Esophagus muscularis mucosa (tissue), 4 donors: ENCODE measurements around the gene AFF1. TPM values are rescaled to one million over a fixed set of nuclear protein-coding genes. Genes with fewer than 3 reads are reported as not detected.

Source experiments
- DNase-seq: peaks from one replicate; pipeline ENCODE4 v3.0.0-alpha.2; 2017; ENCODE audit errors: extremely low spot score
- H3K27ac ChIP-seq, 4 donors: fragments of 200-600 bp; sonication (generic); replicated peaks in 1 of 4; 1 replicate in 3 of 4; 2 replicates in 1 of 4; pipeline ENCODE4 v1.5.1; 2016 to 2019; ENCODE audit warnings: mild to moderate bottlenecking in 1 of 4
- H3K27me3 ChIP-seq, 4 donors: fragments of 200-600 bp; sonication (generic); one replicate each; pipeline versions ENCODE4 v1.5.1 to v1.6.0; 2016 to 2019
- H3K36me3 ChIP-seq, 4 donors: fragments of 200-600 bp; sonication (generic); one replicate each; pipeline ENCODE4 v1.5.1; 2016 to 2019
- H3K4me1 ChIP-seq, 4 donors: fragments of 200-600 bp; sonication (generic); one replicate each; pipeline ENCODE4 v1.5.1; 2016 to 2019
- H3K4me3 ChIP-seq, 4 donors: fragments of 200-600 bp; sonication (generic); 1 replicate in 2 of 4; 2 replicates in 2 of 4; pipeline ENCODE4 v1.5.1; 2016 to 2019; ENCODE audit warnings: mild to moderate bottlenecking in 4 of 4, moderate library complexity in 1 of 4
- H3K9me3 ChIP-seq, 4 donors: fragments of 200-600 bp; sonication (generic); 1 replicate in 3 of 4; 2 replicates in 1 of 4; pipeline ENCODE4 v1.5.1; 2016 to 2019
- EP300 ChIP-seq: sonication (generic); formaldehyde crosslinking; IDR thresholded peaks from one replicate; pipeline ENCODE4 v1.6.1; 2017; ENCODE audit warnings: antibody characterized with exemption
- POLR2A ChIP-seq: fragments of 450-650 bp; IDR thresholded peaks from one replicate; pipeline ENCODE4 v1.6.1; 2017; ENCODE audit warnings: antibody characterized with exemption, moderate library complexity, mild to moderate bottlenecking, low read depth
- POLR2AphosphoS5 ChIP-seq, 2 donors: sonication (generic); formaldehyde crosslinking; IDR thresholded peaks; one replicate each; pipeline ENCODE4 v1.6.1; 2017; ENCODE audit warnings: antibody characterized with exemption in 2 of 2
- WGBS: methylation state at CpG from one replicate; pipeline ENCODE4 v1.1.5; 2018; 5-methylcytosine and 5-hydroxymethylcytosine counted together
- intact Hi-C: fragments of 100-400 bp; cut with DNase I; formaldehyde crosslinking; loops from one replicate; pipeline ENCODE4 v1.15.1; 2023
- total RNA-seq, 4 donors: library from RNA; depleted of rRNA; stranded (reverse); fragments of >200 nt; gene quantifications; one replicate each; pipeline versions ENCODE4 v1.1.0 to v1.2.1, GENCODE V29; 2016
- TF ChIP-seq, protein P1 (sequence below), 3 experiments: fragments of 200-600 bp in 2 of 3; fragments of 450-650 bp in 1 of 3; sonication (generic) in 2 of 3; IDR thresholded peaks; one replicate each; pipeline ENCODE4 v1.5.1; 2017 to 2019; ENCODE audit warnings: antibody characterized with exemption in 3 of 3, mild to moderate bottlenecking in 2 of 3, moderate library complexity in 1 of 3

AFF1 gene
- total RNA-seq, 4 donors from 2014 or later, result 53.6 to 85.2 (median 70.6) TPM

DNA sequence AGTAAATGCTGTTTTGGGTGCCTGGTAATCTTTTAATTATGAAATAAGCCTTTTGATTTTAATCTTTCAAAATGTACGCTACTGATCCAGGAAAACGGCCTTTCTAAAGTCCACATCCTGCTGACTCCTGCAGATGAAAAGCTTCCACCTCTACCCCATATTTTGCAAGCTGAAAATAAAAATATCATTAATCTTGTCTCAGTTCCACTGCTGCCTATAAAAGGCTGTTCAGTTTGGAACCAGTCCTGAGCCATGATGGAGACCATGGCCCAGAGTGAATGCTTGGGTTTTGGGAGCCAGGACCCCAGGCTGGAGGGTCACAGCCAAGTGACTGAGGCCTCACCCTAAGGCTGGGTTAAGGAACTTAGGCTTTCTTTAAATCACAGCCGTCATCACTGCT is 110.8 kb downstream of the AFF1 start:
- intact Hi-C loops, result no loop called here
- peak; percentile 70 for DNase-seq
- Histone ChIP-seq H3K4me3 (peak overlapping the region; percentile 27 to 40 (median 34)), H3K9me3 (no peaks in the 10 kb centered on the region), H3K27ac (peak overlapping the region; percentile 79 to 89 (median 86)), H3K4me1 (peaks cover 83 to 86% (median 84%) of the 10 kb centered on the region in 4 donors), H3K36me3 (peaks cover 6 to 22% (median 14%) of the 10 kb centered on the region in 4 donors), H3K27me3 (no peaks in the 10 kb centered on the region)
- TF ChIP-seq EP300, result no peak
- peak; percentile 27 to 60 for TF ChIP-seq POLR2AphosphoS5 (IDR thresholded peaks at IDR 0.05)
- TF ChIP-seq, protein P1, sequence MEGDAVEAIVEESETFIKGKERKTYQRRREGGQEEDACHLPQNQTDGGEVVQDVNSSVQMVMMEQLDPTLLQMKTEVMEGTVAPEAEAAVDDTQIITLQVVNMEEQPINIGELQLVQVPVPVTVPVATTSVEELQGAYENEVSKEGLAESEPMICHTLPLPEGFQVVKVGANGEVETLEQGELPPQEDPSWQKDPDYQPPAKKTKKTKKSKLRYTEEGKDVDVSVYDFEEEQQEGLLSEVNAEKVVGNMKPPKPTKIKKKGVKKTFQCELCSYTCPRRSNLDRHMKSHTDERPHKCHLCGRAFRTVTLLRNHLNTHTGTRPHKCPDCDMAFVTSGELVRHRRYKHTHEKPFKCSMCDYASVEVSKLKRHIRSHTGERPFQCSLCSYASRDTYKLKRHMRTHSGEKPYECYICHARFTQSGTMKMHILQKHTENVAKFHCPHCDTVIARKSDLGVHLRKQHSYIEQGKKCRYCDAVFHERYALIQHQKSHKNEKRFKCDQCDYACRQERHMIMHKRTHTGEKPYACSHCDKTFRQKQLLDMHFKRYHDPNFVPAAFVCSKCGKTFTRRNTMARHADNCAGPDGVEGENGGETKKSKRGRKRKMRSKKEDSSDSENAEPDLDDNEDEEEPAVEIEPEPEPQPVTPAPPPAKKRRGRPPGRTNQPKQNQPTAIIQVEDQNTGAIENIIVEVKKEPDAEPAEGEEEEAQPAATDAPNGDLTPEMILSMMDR (IDR thresholded peaks at IDR 0.05), result no peak
- TF ChIP-seq POLR2A, result no peak
- WGBS, result 31% methylated on average over 3 of the region's 3 CpGs

GRCh38 chr4:87046121-87046551 is 111.3 kb downstream of the AFF1 start:
- no peak for TF ChIP-seq POLR2A
- no peak for TF ChIP-seq EP300
- TF ChIP-seq, protein P1 (IDR thresholded peaks at IDR 0.05), result no peak
- no peak for TF ChIP-seq POLR2AphosphoS5 (IDR thresholded peaks at IDR 0.05)
- peaks cover 83 to 86% (median 84%) of the 10 kb centered on the region in 4 donors for H3K4me1 ChIP-seq
- no peaks in the 10 kb centered on the region for H3K27me3 ChIP-seq
- DNase-seq, result no peak
- H3K36me3 ChIP-seq, result peaks cover 6 to 22% (median 16%) of the 10 kb centered on the region in 4 donors
- H3K9me3 ChIP-seq, result no peaks in the 10 kb centered on the region
- intact Hi-C loops, result no loop called here
- WGBS, result 49% methylated on average over 4 of the region's 4 CpGs
- H3K4me3 ChIP-seq, result peak overlapping the region in 1 of 4 donors; percentile 40
- H3K27ac ChIP-seq, result peak overlapping the region; percentile 79 to 89 (median 86)

GRCh38 chr4:87047281-87047798 is 112.5 kb downstream of the AFF1 start:
- TF ChIP-seq, protein P1 (IDR thresholded peaks at IDR 0.05), result no peak
- TF ChIP-seq EP300 (no peak), POLR2A (no peak), POLR2AphosphoS5 (IDR thresholded peaks at IDR 0.05) (no peak)
- no peak overlapping the region for H3K4me3 ChIP-seq
- no peaks in the 10 kb centered on the region for H3K9me3 ChIP-seq
- peak overlapping the region; percentile 79 to 89 (median 86) for H3K27ac ChIP-seq
- no peaks in the 10 kb centered on the region for H3K27me3 ChIP-seq
- intact Hi-C loops, result no loop called here
- peaks cover 6 to 22% (median 16%) of the 10 kb centered on the region in 4 donors for H3K36me3 ChIP-seq
- DNase-seq, result peak; percentile 17
- H3K4me1 ChIP-seq, result peaks cover 79 to 84% (median 81%) of the 10 kb centered on the region in 4 donors
- 96% methylated on average over 10 of the region's 11 CpGs for WGBS

DNA sequence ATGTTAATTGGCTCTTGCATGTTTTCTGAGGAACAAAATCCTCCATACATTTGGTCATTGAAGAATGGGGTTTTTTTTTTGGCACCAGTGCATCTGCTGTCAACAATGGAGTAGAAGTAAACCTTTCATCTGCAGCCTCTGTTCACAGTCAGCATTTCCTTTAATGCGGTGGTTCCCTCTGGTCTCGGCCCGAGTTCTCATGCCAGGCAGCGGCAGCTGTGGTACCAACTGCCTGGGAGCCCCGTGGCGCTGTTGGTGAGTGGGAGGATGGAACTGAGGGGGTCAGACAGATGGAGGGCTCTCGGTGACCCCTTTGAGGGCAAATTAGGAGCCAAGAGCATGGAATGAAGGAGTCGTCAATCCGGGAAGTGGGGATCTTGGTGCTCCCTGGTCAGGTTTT is 114.7 kb downstream of the AFF1 start:
- Histone ChIP-seq H3K36me3 (peaks cover 6 to 22% (median 16%) of the 10 kb centered on the region in 4 donors), H3K27me3 (no peaks in the 10 kb centered on the region), H3K4me1 (peaks cover 79 to 85% (median 81%) of the 10 kb centered on the region in 4 donors), H3K4me3 (no peak overlapping the region), H3K9me3 (no peaks in the 10 kb centered on the region), H3K27ac (peak overlapping the region in 3 of 4 donors; percentile 9 to 86 (median 52))
- TF ChIP-seq, protein P1 (IDR thresholded peaks at IDR 0.05), result no peak
- TF ChIP-seq EP300 (no peak), POLR2AphosphoS5 (IDR thresholded peaks at IDR 0.05) (no peak), POLR2A (no peak)
- DNase-seq, result peak; percentile 57
- intact Hi-C loops, result no loop called here
- 92% methylated on average over 9 of the region's 9 CpGs for WGBS
